ENCODE measurements around the gene ERBB4. TPM values are rescaled to one million over a fixed set of nuclear protein-coding genes. Genes with fewer than 3 reads are reported as not detected.

Gene ERBB4
- total RNA-seq, 1 donor from 2014 or later, result 9.9 TPM

- Mint-ChIP-seq H3K27me3 (no peaks in the 10 kb centered on the region), H3K27ac (no peak overlapping the region), H3K36me3 (no peaks in the 10 kb centered on the region), H3K4me3 (no peak overlapping the region), H3K4me1 (ENCODE audit: unreplicated experiment) (peaks cover 7% of the 10 kb centered on the region), H3K9me3 (peaks cover 6% of the 10 kb centered on the region)
- no peak for DNase-seq (ENCODE audit: extremely low spot score, unreplicated experiment)
- TF ChIP-seq CTCF (conservative IDR thresholded peaks at IDR 0.05), result no peak
These were observed 109.7 kb downstream of the ERBB4 start for GRCh38 chr2:212428681-212429478.

- H3K9me3 Mint-ChIP-seq, result peaks cover 6% of the 10 kb centered on the region
- H3K27me3 Mint-ChIP-seq, result no peaks in the 10 kb centered on the region
- no peaks in the 10 kb centered on the region for H3K36me3 Mint-ChIP-seq
- H3K4me1 Mint-ChIP-seq (ENCODE audit: unreplicated experiment), result peaks cover 7% of the 10 kb centered on the region
- DNase-seq (ENCODE audit: extremely low spot score, unreplicated experiment), result no peak
- no peak for TF ChIP-seq CTCF (conservative IDR thresholded peaks at IDR 0.05)
- H3K27ac Mint-ChIP-seq, result no peak overlapping the region
- H3K4me3 Mint-ChIP-seq, result no peak overlapping the region
These were observed 111.0 kb downstream of the ERBB4 start for GRCh38 chr2:212427638-212428037.

DNA sequence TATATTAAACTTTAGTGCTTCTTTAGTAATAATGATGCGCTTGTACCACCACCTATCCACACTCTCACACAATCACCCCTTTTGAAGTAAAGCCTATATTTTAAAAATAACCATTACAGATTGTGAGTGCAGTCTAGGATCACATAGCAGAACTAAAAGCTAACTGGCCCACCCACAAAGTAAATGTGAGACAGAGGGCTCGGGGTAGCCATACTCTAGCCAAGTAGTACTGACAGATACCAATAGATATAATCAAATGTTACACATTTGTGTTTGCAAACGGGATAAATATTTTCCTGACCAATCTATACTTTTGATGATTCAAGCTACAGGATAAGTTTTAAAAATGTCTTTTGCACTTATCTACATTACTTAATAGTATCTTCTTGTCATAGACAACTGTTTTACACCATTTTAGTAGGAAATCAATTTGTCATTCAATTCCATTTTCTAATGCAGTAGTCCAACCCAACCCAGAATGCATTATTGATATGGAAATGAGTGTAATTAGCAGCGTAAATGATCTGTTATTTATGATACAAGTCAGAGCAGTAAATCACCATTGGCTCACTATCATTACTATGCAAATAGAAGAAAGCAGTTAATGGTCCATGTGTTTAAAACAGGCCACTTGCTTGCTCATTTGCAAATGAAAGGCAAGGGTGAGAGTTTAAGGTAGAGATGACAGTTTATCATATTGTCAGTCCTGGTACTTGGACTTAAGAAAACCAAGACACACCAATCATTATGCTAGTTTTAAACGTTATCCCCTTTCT, 111.8 kb downstream of the ERBB4 start:
- no peak overlapping the region for H3K4me3 Mint-ChIP-seq

DNA sequence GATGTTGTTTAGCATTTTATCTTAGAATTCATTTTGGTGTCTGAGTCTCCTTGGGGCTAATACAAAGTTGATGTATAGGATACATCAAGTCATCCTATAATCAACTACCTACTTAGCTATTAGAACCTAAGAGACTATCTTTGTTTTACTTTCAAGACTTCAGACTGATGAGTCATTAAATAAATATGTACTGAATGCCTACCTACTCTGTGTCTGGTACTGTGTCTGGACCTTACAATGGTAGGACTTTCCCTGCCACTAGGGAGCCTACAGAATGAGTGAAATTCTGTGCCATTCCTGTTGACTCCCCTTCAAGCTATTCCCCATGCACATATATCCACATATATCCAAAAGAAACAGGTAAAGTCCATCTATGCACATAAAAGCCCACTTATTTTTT, 114.5 kb downstream of the ERBB4 start:
- TF ChIP-seq CTCF (conservative IDR thresholded peaks at IDR 0.05), result no peak
- no peaks in the 10 kb centered on the region for H3K36me3 Mint-ChIP-seq
- no peaks in the 10 kb centered on the region for H3K27me3 Mint-ChIP-seq
- H3K4me1 Mint-ChIP-seq (ENCODE audit: unreplicated experiment), result peaks cover 2% of the 10 kb centered on the region
- H3K4me3 Mint-ChIP-seq, result no peak overlapping the region
- H3K27ac Mint-ChIP-seq, result no peak overlapping the region
- no peaks in the 10 kb centered on the region for H3K9me3 Mint-ChIP-seq
- no peak for DNase-seq (ENCODE audit: extremely low spot score, unreplicated experiment)

More for the DNA sequence above, 111.8 kb downstream of the ERBB4 start:
- H3K27ac Mint-ChIP-seq, result no peak overlapping the region
- peaks cover 7% of the 10 kb centered on the region for H3K4me1 Mint-ChIP-seq (ENCODE audit: unreplicated experiment)
- H3K36me3 Mint-ChIP-seq, result no peaks in the 10 kb centered on the region
- peaks cover 6% of the 10 kb centered on the region for H3K9me3 Mint-ChIP-seq
- no peaks in the 10 kb centered on the region for H3K27me3 Mint-ChIP-seq
- DNase-seq (ENCODE audit: extremely low spot score, unreplicated experiment), result no peak
- TF ChIP-seq CTCF (conservative IDR thresholded peaks at IDR 0.05), result no peak

- no peaks in the 10 kb centered on the region for H3K27me3 Mint-ChIP-seq
- H3K4me1 Mint-ChIP-seq (ENCODE audit: unreplicated experiment), result no peaks in the 10 kb centered on the region
- DNase-seq (ENCODE audit: extremely low spot score, unreplicated experiment), result no peak
- no peaks in the 10 kb centered on the region for H3K36me3 Mint-ChIP-seq
- H3K9me3 Mint-ChIP-seq, result no peaks in the 10 kb centered on the region
- no peak for TF ChIP-seq CTCF (conservative IDR thresholded peaks at IDR 0.05)
- H3K4me3 Mint-ChIP-seq, result no peak overlapping the region
- no peak overlapping the region for H3K27ac Mint-ChIP-seq
These were observed 115.5 kb downstream of the ERBB4 start for GRCh38 chr2:212423089-212423488.

All from type B pancreatic cell (in vitro differentiated cells).